GM21619 (cell line): ENCODE data around the gene KIF5C.
"Not testable (repeated sequence)": the region's sequence is repeated elsewhere in the genome, so short reads cannot be mapped to it uniquely, and the experiment has no call there.

Experiments
- ATAC-seq: cut with Tn5 transposase; IDR thresholded peaks from one replicate; pipeline ENCODE4 v1.9.1; 2021; ENCODE audit not compliant: unreplicated experiment

Gene KIF5C

DNA sequence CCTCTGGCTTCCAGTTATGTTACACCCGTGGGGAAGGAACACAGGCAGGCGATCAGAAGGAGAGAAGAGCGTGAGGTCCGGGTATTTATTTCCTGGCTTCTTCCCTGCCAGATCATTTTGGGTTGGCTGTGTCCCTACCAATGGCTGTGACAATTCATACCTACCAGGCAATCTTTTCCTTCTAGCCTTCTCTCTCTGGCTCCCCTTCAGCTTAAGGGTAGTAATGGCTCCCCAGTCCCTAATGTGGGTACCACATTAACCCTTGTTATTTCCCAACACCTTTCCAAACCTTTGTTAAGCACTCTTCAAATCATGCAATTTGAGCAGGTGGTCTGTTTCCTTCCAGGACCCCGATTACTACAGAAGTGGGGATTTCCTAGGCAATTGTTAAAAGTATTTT lies 84.7 kb downstream of the KIF5C start:
- ATAC-seq: no peak

DNA sequence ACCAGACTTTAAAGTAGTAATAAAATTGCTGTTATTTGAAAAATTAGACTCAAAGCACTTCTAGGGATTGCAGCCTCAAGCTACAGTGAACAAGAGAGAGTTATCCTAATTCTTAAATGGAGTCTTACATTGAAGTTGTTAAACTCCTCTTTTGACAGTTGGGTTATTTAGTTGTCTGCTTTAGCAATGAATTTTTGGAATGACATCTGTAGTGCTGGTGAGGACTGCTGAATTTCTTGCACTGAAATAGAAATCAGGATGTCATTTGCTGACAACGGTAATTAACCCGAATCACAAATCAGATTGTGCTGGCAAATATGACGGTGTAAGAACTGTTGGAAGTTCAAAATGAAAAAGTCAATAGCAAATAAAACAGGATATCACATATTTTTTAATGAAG lies 85.5 kb downstream of the KIF5C start:
- no peak for ATAC-seq

DNA sequence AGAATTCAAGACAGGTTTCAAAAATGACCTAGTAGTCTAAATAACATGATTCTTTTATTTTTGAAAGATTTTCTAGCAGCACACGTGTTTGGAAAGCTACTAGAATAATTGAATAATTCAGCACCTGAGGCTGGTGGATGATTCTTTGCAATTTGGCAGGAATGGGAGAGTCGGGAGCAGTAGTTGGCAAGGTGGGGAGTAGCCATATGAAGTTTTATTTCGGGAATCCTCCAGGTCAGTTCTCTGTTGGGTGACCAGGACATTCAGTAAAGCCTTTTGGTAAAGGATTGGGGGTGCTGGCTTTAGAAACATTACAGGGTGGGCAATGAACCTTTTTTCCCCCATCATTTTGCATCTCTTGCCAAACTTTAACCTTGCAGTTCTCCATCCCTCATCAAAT lies 88.4 kb downstream of the KIF5C start:
- ATAC-seq: no peak

DNA sequence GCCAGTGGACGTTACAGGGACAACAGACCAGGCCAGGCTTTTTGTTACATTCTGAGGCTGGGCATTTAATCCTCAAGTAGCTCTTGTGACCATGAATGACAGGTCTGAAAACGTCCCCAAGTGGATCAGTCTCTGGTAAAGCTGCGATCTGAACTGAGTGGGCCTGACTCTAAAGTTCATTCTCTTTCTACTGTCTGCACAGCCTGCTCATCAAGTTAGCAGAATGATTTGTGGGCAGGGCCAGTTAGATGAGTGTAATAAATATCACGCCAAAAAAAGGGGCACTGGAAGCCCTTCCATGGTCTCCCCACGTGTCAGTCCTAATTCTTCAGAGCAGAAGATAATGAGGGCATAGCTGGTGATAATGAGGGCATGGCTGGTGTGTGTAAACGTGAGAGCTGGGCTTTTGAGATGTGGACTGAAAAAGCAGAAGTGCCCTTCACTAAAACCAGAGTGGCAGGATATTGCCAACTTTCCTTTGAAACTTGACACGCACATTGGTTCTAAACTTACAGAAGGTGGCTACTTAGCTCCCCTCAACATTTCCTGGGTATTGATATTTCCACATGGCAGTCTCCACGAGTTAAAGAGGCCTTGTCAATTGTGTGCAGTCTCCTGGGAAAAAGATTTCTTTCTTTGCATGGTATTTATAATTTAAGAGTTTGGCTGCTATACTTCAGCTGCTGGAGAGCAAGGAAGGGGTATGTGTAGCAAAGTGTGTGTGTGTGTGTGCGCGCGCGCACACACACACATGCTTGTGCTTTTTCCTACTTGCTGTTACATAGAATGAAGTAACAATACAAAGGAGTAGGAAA lies 90.8 kb downstream of the KIF5C start:
- no peak for ATAC-seq

DNA sequence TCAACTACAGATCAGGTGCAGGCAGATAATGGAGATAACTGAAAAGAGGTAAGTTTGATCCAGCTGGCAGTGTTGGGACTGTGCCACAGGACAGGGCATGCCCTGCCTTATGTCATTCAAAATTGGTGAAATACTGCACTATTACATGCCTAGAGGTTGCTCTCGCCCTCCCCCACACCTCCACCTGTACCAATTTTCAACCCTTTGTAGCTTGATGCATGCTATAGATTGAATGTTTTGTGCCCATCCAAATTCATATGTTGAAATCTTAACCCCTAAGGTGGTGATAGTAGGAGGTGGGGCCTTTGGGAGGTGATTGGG lies 91.4 kb downstream of the KIF5C start:
- no peak for ATAC-seq

DNA sequence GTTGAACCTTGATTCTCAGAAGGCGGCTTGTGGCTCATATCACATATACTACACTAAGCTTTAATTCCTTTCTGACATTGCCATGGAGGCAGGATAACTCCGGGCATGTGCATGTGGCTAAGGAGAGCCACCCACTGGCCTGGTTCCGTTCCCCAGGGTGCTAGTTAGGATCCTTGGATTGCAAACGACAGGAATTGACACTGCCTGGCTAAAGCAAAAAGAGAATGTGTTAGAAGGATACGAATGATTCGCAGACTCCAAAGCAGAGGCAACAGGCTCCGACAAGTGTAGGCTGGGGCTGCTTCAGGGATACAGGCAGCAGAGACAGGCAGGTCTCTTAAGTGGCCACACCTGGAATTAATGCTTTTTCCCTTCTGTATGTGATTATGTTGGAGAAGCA lies 92.0 kb downstream of the KIF5C start:
- ATAC-seq: no peak

DNA sequence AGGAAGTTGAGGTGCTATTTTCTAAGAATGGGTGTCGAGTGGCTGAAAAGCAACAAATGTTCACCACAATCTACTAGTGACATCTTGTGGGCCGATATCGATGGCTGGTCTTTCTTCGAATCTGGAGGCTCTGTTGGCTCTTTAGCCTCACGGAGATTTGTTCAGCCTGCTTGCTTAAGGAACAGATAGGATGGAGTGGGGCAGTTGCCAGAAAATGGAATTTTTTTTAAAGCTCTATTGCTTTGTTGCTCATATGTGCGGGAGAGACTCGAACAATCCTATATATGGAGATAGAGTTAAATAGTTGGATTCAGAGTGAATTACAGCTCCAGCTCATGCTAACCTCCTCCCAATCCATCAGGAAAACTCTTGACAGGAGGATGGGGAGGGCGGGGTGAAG lies 92.6 kb downstream of the KIF5C start:
- no peak for ATAC-seq

DNA sequence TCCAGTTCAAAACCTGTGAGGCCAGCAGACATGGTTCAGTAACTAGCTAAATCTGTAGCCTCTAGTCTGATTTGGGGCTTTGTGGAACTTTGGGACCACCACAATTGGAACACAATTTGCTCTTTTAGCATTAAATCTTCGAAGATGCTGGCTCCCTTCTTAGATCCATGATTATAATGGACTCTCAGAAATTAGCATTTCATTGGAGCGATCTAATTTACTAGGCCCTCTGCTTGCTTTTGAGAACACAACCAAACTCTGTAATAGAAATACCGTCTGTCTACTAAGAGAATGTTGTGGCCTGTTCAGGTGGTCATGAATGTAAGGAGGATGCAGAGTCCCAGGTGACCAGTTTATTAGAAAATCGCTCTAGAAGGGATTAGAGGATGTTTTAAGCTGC lies 93.3 kb downstream of the KIF5C start:
- ATAC-seq: no peak

DNA sequence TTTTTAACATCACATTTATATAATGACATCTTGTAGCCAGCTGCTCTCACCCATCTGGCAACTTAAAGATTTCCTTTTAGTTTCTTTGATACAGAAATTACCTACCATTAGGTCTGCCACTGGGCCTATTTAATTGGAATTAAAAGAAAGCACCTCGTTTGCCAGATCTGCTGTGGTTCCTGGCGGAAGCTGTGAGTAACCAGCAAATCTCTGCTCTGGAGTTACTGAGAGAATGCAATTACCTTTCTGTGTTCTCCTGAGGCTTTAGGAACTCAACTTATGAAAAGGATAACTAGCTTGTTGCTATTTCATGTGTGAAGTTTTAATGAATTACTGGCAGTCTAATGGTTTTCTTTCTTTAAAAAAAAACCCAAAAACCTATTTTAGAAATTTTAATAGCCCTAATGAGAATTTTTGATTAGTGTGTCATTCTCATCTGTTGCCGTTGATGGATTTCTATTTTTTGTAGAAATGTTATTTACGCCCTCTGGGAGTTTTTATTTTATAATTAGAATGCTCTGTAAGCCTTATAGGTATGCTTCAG lies 93.8 kb downstream of the KIF5C start:
- ATAC-seq: no peak

DNA sequence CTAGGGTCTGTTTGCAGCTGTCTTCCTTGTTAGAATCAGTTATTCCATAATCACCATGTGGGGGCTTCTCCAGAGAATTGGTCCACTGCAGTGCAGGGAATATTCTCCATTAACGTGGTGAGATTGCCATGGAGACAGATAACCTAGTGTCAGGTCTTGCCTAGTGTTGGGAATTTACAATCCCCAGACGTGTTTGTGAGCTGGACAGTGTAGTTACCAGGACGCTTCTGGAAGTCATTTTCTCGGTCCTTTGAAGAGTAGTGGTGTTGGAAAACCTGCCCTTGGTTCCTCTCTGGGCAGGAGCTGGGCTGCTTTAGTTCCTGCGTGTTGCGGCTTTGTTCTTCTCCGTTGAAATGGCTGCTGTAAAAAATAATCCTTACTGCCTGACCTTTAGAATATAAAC lies 94.6 kb downstream of the KIF5C start:
- ATAC-seq: no peak

DNA sequence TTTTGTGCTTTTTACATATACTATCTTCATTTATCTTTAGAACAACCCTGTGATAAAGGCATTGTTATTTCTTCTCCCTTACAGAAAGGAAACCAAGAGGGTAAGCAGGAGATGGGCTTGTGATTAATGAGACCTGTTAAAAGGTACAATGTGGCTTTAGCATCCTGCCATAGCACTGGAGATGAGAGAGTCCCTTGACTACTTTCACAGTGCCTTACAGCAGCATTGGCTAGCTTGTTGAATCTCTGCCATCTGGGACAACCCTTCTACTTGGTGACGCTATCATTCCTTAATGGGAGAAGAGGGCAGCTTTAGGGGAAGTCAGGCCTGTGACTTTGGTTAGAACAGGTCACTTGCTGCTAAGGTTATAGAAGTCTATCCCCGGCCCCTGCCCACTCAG lies 95.4 kb downstream of the KIF5C start:
- no peak for ATAC-seq

DNA sequence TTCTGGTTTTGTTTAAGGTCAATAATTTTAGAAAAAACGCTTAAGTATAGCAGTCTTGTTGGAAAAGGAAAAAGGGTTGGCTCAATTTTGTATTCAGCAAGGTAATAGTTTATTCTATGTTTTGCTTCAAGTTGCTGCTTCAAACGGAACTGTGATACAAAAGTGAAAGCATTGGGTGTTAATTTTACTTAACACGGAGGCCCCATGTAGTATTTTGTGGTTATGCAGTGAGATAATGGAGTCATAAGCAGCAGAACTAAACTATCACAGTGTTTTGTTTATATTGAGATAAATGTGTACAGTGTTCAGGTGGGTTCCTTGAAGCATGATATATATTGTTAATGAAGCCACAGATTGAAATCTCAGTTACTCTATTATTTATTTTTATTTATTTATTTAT lies 96.5 kb downstream of the KIF5C start:
- peak; percentile 85 for ATAC-seq

DNA sequence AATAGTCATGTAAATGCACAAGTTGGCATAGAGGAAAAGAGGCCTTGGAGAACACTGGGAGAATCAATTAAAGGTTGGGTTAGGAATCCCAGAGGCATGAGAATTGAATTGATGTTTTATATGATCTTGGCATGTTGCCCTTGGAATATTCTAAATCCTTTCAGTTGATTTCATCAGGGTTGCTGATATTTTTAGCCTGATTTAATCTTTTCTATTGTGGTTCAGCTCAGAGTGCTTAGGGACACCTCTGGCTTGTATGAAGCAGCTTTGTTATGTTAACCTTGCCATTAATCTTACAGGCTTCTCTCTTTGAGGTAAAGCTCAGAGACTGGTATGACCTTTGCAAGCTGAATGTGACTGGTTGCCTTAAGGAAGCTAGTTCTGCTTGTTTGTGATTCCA lies 99.1 kb downstream of the KIF5C start:
- no peak for ATAC-seq

DNA sequence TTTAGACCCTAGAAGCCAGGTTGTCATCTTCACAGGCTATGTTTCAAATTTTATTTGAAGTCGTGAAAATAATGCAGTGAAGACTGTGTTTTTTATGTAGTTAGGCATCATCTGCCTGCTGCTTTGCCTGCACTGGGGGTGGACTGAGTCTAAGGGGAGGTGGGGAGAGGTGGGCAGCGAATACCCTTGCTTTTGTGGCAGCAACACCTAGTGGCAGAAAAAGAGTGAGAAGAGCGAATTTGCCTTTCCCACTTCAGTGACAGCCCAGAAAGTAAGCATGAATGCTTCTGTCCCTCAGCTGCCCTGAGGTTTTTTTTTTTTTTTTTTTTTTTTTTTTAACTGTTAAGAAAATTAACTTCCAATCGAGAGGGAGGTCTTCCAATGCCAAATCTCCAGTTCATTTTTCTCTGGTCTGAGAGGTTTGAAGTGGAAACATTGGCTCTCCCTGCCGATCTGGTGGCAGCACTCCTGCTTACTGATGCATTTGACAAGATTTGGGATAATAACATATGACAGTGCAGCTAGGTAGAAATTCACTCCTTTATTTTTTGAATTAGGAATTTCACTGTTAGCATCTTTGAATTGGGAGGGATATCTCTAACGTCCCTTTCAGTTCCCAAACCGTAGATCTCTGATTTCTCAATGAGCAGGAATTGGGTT lies 103.1 kb downstream of the KIF5C start:
- no peak for ATAC-seq

DNA sequence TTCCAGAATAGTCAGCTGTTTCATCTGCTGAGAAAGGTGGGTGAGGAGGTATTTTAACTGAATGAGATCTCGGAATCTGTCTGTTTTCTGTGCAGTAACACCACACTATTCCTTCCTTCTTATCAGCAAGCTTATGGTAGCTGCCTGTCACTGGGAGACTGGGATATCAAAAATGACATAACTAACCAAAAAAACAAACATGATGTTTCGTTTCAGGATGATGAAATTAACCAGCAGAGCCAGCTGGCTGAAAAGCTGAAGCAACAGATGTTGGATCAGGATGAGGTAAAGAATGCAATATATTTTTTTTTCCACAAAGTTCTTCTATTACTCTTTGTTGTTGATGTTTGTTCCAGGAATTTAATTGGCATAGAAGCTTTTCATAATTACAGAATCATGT lies 103.7 kb downstream of the KIF5C start:
- ATAC-seq: no peak

DNA sequence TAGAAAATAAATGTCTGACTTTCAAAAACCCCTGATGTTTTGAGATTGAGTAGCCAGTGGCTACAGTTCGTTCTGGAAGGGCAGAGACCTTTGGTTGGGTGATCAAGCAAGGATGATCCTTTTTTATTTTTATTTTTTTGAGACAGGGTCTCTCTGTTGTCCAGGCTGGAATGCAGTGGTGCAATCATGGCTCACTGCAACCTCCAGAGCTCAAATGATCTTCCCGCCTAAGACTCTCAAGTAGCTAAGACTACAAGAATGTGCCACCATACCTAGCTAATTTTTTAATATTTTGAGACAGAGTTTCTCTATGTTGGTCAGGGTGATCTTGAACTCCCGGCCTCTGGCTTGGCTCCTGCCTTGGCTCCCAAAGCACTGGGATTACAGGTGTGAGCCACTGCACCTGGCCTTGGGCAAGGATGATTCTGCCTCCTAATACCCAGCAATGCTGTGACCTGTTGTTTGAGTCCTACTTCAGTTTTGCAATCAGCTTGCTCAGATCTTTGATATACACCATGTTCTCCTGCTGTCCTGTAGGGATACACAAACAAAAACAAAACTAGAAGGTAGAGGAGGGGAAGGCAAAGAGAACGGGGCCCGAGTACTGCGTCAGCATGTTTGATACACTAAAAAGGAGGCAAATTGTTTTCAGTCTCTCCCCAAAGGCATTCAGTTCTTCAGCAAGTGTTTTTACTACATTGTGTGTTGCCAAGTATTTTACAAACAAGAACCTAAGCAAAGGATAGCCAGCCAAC lies 104.3 kb downstream of the KIF5C start:
- no peak for ATAC-seq

DNA sequence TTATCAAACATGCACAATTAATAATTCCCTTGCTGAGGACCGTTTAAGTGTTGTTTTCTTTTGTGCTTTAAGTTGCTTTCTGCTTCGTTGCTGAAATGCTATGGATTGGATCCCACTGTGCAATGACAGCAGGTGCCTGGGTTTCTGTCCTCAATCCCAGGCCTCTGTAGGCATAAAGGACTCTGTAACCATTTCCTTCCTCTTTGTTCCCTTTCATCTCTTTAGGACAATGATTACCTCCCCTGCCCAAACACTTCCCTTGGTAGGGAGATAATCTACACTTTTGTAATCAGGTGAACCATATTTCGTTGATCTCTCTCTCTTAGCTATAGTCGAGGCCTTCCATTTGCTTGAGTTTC lies 104.9 kb downstream of the KIF5C start:
- no peak for ATAC-seq

DNA sequence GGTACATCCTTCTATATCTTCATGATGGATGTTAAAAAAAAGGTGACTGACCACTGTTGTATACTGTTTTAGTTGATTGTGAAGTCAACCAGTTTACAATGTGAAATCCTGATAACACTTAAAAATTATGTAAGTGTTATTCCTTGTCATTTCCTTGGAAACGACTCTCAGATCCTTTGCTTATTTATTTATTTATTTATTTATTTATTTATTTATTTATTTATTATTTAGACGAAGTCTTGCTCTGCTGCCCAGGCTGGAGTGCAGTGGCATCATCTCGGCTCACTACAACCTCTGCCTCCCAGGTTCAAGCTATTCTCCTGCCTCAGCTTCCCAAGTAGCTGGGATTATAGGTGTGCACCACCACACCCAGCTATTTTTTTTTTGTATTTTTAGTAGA lies 105.5 kb downstream of the KIF5C start:
- not testable (repeated sequence) for ATAC-seq

DNA sequence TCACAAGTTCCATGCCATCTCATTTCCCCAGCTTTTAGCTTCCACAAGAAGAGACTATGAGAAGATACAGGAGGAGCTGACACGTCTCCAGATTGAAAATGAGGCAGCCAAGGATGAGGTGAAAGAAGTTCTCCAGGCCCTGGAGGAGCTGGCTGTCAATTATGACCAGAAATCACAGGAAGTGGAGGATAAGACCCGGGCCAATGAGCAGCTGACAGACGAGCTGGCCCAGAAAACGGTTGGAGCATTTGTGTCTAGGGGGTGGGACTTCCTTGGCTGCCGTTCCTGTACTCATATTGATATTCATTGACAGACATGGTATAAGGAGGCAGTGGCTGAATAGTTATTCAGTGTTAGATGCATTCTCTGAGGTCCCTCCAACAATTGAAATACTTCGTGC lies 106.3 kb downstream of the KIF5C start:
- no peak for ATAC-seq

DNA sequence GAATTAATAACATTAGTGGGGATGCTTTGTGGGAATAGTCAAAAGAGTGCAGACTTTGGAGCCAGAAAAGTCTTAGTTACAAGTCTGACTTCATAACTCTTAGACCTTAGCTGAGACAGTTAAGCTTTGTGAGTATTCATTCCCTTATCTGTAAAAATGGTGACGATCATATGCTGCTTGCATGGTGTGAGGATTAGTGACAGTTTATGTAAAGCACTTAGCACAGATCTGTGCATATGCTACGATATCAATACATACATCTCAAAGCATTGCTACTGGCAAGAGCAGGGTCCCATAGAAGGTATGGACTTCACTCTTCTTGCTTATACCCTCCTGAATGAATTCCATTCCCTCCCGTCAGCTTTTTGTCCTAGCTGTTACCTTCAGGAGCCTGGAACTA lies 106.8 kb downstream of the KIF5C start:
- ATAC-seq: no peak

DNA sequence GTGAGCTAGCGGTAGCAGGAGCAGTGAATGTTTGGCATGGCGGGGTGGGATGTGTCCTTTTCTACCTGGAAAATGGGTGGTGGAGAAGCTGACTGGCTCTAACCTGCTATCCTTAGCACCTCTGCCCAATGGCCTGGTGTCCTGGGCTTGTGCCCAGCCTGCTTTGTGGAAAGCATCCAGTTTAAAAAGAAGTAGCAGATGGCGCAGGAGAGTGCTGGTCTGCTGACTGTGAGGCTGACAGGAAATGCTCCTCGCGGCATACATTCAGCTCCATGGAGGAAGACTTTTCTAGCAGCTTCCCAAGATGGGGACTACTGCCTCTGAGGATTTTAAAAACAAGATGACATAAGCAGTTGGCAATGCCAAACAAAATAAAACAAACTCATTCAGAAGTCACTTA lies 107.3 kb downstream of the KIF5C start:
- ATAC-seq: no peak

DNA sequence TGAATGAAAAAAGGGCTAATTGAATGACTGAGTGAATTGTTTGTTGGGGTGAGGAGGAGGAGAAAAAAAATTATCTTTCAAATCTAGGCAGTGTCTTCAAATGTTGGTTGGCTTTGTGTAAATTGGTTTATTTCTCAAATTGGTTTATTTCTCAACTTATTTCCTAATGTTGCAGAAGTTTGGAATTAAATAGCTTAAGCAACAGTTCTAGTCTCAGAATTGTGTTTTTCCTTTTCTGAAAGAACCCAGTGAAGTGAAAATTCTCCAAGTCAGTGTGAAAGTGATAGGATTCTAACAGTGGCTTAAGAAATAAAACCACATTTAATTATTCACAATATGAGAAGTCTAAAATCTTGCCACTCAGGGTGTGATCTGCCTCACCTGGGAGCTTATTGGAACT lies 108.9 kb downstream of the KIF5C start:
- ATAC-seq: no peak
